ENCODE measurements around the gene C2orf78. TPM values are rescaled to one million over a fixed set of nuclear protein-coding genes. Genes with fewer than 3 reads are reported as not detected.

Gene C2orf78
- total and polyA plus RNA-seq, 3 experiments from 2014 or later, result not detected

- no peaks in the 10 kb centered on the region for H3K36me3 ChIP-seq (ENCODE audit: insufficient read depth, low read length)
- no peak overlapping the region for H3K4me3 Mint-ChIP-seq
- no peaks in the 10 kb centered on the region for H3K9me3 Mint-ChIP-seq
Measured at GRCh38 chr2:73811878-73812277, 27.9 kb downstream of the C2orf78 start.

GRCh38 chr2:73812635-73813034 lies 28.7 kb downstream of the C2orf78 start:
- no peaks in the 10 kb centered on the region for H3K4me1 ChIP-seq (ENCODE audit: insufficient read depth, low read length)
- H3K4me3 ChIP-seq (ENCODE audit: low read length), result no peak overlapping the region
- H3K27me3 ChIP-seq (ENCODE audit: insufficient read depth, low read length, poor library complexity, severe bottlenecking), result no peaks in the 10 kb centered on the region
- H3K36me3 ChIP-seq (ENCODE audit: insufficient read depth, low read length), result no peaks in the 10 kb centered on the region
- Mint-ChIP-seq H3K4me3 (no peak overlapping the region), H3K27me3 (peaks cover 7 to 24% of the 10 kb centered on the region in 2 donors), H3K27ac (no peak overlapping the region), H3K9me3 (no peaks in the 10 kb centered on the region), H3K36me3 (no peaks in the 10 kb centered on the region), H3K4me1 (no peaks in the 10 kb centered on the region)
- no peak overlapping the region for H3K27ac ChIP-seq (ENCODE audit: low read depth, low read length)
- ChIA-PET CTCF (interaction anchor here (1.8 kb wide), 1 partner anchor 11 kb away, joined by 4 read pairs; no protein-coding TSS in a partner anchor), POLR2A (no interaction called here)
- DNase-seq, result no peak
- no peaks in the 10 kb centered on the region for H3K9me3 ChIP-seq (ENCODE audit: low read length)

More at GRCh38 chr2:73811878-73812277, 27.9 kb downstream of the C2orf78 start:
- Histone ChIP-seq H3K27me3 (ENCODE audit: insufficient read depth, low read length, poor library complexity, severe bottlenecking) (no peaks in the 10 kb centered on the region), H3K4me1 (ENCODE audit: insufficient read depth, low read length) (no peaks in the 10 kb centered on the region), H3K27ac (ENCODE audit: low read depth, low read length) (no peak overlapping the region), H3K9me3 (ENCODE audit: low read length) (no peaks in the 10 kb centered on the region), H3K4me3 (ENCODE audit: low read length) (no peak overlapping the region)
- ChIA-PET CTCF (interaction anchor here (1.8 kb wide), 1 partner anchor 12 kb away, joined by 4 read pairs; no protein-coding TSS in a partner anchor), POLR2A (no interaction called here)
- H3K4me1 Mint-ChIP-seq, result no peaks in the 10 kb centered on the region
- H3K27me3 Mint-ChIP-seq, result peaks cover 5 to 24% of the 10 kb centered on the region in 2 donors
- no peaks in the 10 kb centered on the region for H3K36me3 Mint-ChIP-seq
- H3K27ac Mint-ChIP-seq, result peak overlapping the region in 1 of 8 donors; percentile 26
- no peak for DNase-seq

DNA sequence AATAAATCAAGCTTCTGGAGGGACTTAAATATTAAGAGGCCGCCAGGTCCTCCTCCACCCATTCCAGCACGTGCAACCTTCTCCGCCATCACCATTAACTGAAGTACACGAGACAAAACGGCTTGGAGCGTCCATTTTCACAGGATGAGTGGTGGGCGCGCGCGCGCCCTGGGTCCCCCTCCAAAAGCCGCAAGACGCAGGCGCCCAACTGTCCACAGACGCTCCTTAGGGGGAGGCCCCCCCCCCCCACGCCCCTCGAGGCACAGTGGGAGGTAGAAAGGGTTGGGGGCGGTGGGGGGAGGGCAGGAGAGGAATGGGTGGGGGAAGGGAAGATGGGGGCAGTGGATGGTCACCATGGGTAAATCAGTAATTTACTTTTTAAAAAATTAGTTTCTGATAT lies 34.3 kb downstream of the C2orf78 start:
- H3K27ac Mint-ChIP-seq, result no peak overlapping the region
- H3K9me3 Mint-ChIP-seq, result no peaks in the 10 kb centered on the region
- H3K4me1 ChIP-seq (ENCODE audit: insufficient read depth, low read length), result no peaks in the 10 kb centered on the region
- no peaks in the 10 kb centered on the region for H3K36me3 ChIP-seq (ENCODE audit: insufficient read depth, low read length)
- H3K9me3 ChIP-seq (ENCODE audit: low read length), result no peaks in the 10 kb centered on the region
- H3K4me3 ChIP-seq (ENCODE audit: low read length), result no peak overlapping the region
- no peak for DNase-seq
- CTCF ChIA-PET, result no interaction called here
- no peaks in the 10 kb centered on the region for H3K36me3 Mint-ChIP-seq
- no peak overlapping the region for H3K27ac ChIP-seq (ENCODE audit: low read depth, low read length)
- POLR2A ChIA-PET, result no interaction called here
- H3K4me3 Mint-ChIP-seq, result peak overlapping the region in 1 of 7 donors; percentile 45
- no peaks in the 10 kb centered on the region for H3K4me1 Mint-ChIP-seq
- peaks cover 2 to 18% of the 10 kb centered on the region in 2 donors for H3K27me3 Mint-ChIP-seq
- H3K27me3 ChIP-seq (ENCODE audit: insufficient read depth, low read length, poor library complexity, severe bottlenecking), result no peaks in the 10 kb centered on the region

DNA sequence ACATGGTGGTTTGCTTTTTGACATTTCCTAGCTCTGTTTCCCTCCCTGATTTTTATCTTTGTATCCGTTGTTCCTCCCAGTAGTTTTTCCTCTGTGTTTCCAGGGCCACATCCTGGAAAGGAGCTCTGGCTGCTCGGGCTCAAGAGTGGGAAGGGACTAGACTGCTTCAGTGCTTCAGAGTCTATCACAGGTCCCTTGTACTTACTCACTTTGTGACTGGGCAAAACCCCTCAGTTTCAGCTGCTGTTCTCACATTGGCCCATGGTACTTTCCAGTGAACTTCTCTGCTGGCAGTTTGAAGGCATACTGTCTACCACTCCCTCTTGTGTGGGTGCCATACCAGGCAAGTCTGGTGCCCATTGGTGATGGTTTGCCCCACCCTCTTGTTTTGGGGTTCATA lies 37.2 kb downstream of the C2orf78 start:
- Histone ChIP-seq H3K9me3 (ENCODE audit: low read length) (no peaks in the 10 kb centered on the region), H3K4me1 (ENCODE audit: insufficient read depth, low read length) (no peaks in the 10 kb centered on the region), H3K36me3 (ENCODE audit: insufficient read depth, low read length) (no peaks in the 10 kb centered on the region), H3K4me3 (ENCODE audit: low read length) (no peak overlapping the region), H3K27ac (ENCODE audit: low read depth, low read length) (no peak overlapping the region), H3K27me3 (ENCODE audit: insufficient read depth, low read length, poor library complexity, severe bottlenecking) (no peaks in the 10 kb centered on the region)
- POLR2A ChIA-PET, result interaction anchor here (0.8 kb wide), 1 partner anchor 571 kb away, joined by 3 read pairs; no protein-coding TSS in a partner anchor
- no peak for DNase-seq
- H3K27ac Mint-ChIP-seq, result no peak overlapping the region
- H3K27me3 Mint-ChIP-seq, result peaks cover 0 to 2% of the 10 kb centered on the region in 2 donors
- peaks cover 0 to 2% (median 2%) of the 10 kb centered on the region in 3 donors for H3K4me1 Mint-ChIP-seq
- H3K36me3 Mint-ChIP-seq, result no peaks in the 10 kb centered on the region
- CTCF ChIA-PET, result interaction anchor here (0.7 to 5.2 kb wide), 3 partner anchors 87 to 514 kb away, joined by 4 to 39 read pairs (median 5); no protein-coding TSS in a partner anchor
- H3K9me3 Mint-ChIP-seq, result no peaks in the 10 kb centered on the region
- H3K4me3 Mint-ChIP-seq, result no peak overlapping the region

- no peaks in the 10 kb centered on the region for H3K36me3 Mint-ChIP-seq
- no peak overlapping the region for H3K4me3 Mint-ChIP-seq
- H3K9me3 Mint-ChIP-seq, result no peaks in the 10 kb centered on the region
- peaks cover 0 to 2% (median 2%) of the 10 kb centered on the region in 3 donors for H3K4me1 Mint-ChIP-seq
- Histone ChIP-seq H3K27ac (ENCODE audit: low read depth, low read length) (no peak overlapping the region), H3K4me1 (ENCODE audit: insufficient read depth, low read length) (no peaks in the 10 kb centered on the region), H3K36me3 (ENCODE audit: insufficient read depth, low read length) (no peaks in the 10 kb centered on the region), H3K4me3 (ENCODE audit: low read length) (no peak overlapping the region), H3K9me3 (ENCODE audit: low read length) (no peaks in the 10 kb centered on the region), H3K27me3 (ENCODE audit: insufficient read depth, low read length, poor library complexity, severe bottlenecking) (no peaks in the 10 kb centered on the region)
- POLR2A ChIA-PET, result interaction anchor here (0.8 kb wide), 1 partner anchor 570 kb away, joined by 3 read pairs; no protein-coding TSS in a partner anchor
- no peak for DNase-seq
- H3K27ac Mint-ChIP-seq, result no peak overlapping the region
- peaks cover 0 to 2% of the 10 kb centered on the region in 2 donors for H3K27me3 Mint-ChIP-seq
- CTCF ChIA-PET, result interaction anchor here (1.0 to 5.2 kb wide), 4 partner anchors 299 to 514 kb away, joined by 3 to 39 read pairs (median 4); no protein-coding TSS in a partner anchor
Measured at GRCh38 chr2:73821669-73822068, 37.7 kb downstream of the C2orf78 start.

GRCh38 chr2:73822276-73822675 lies 38.3 kb downstream of the C2orf78 start:
- CTCF ChIA-PET, result interaction anchor here (1.0 to 5.2 kb wide), 6 partner anchors 165 to 569 kb away, joined by 3 to 39 read pairs (median 4); no protein-coding TSS in a partner anchor
- Histone ChIP-seq H3K27me3 (ENCODE audit: insufficient read depth, low read length, poor library complexity, severe bottlenecking) (no peaks in the 10 kb centered on the region), H3K9me3 (ENCODE audit: low read length) (no peaks in the 10 kb centered on the region), H3K4me3 (ENCODE audit: low read length) (no peak overlapping the region), H3K36me3 (ENCODE audit: insufficient read depth, low read length) (no peaks in the 10 kb centered on the region), H3K27ac (ENCODE audit: low read depth, low read length) (no peak overlapping the region), H3K4me1 (ENCODE audit: insufficient read depth, low read length) (no peaks in the 10 kb centered on the region)
- no peaks in the 10 kb centered on the region for H3K36me3 Mint-ChIP-seq
- H3K27ac Mint-ChIP-seq, result no peak overlapping the region
- no peak for DNase-seq
- no peak overlapping the region for H3K4me3 Mint-ChIP-seq
- POLR2A ChIA-PET, result no interaction called here
- no peaks in the 10 kb centered on the region for H3K27me3 Mint-ChIP-seq
- no peaks in the 10 kb centered on the region for H3K9me3 Mint-ChIP-seq
- peaks cover 1 to 7% (median 2%) of the 10 kb centered on the region in 3 donors for H3K4me1 Mint-ChIP-seq

- CTCF ChIA-PET, result interaction anchor here (1.0 to 5.2 kb wide), 8 partner anchors 165 to 578 kb away, joined by 3 to 39 read pairs (median 4); no protein-coding TSS in a partner anchor
- no peaks in the 10 kb centered on the region for H3K27me3 Mint-ChIP-seq
- POLR2A ChIA-PET, result no interaction called here
- no peak for DNase-seq
- no peak overlapping the region for H3K4me3 ChIP-seq (ENCODE audit: low read length)
- H3K27ac Mint-ChIP-seq, result no peak overlapping the region
- H3K36me3 ChIP-seq (ENCODE audit: insufficient read depth, low read length), result no peaks in the 10 kb centered on the region
- H3K9me3 Mint-ChIP-seq, result no peaks in the 10 kb centered on the region
- H3K9me3 ChIP-seq (ENCODE audit: low read length), result no peaks in the 10 kb centered on the region
- H3K27ac ChIP-seq (ENCODE audit: low read depth, low read length), result no peak overlapping the region
- no peak overlapping the region for H3K4me3 Mint-ChIP-seq
- peaks cover 9 to 14% (median 9%) of the 10 kb centered on the region in 3 donors for H3K4me1 Mint-ChIP-seq
- peaks cover 7% of the 10 kb centered on the region for H3K4me1 ChIP-seq (ENCODE audit: insufficient read depth, low read length)
- H3K36me3 Mint-ChIP-seq, result no peaks in the 10 kb centered on the region
- H3K27me3 ChIP-seq (ENCODE audit: insufficient read depth, low read length, poor library complexity, severe bottlenecking), result no peaks in the 10 kb centered on the region
Measured at GRCh38 chr2:73822991-73823390, 39.0 kb downstream of the C2orf78 start.

DNA sequence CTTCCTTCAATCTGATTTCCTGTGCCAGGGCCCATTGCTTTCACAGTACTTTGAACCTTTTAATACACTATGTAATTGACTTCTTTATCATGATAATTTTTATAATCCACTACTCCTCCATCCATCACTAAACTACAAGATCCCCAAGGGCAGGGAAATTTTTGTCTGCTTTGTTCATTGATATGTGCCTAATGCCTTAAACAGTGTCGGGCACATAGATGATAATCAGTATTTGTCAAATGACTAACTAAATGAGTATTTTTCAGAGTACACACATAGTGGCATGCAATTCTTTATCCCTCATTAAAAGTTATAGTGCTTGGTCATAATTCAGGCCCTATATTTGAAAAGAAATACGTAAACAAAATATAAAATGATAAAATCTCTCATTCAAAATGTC lies 39.4 kb downstream of the C2orf78 start:
- DNase-seq, result no peak
- no peaks in the 10 kb centered on the region for H3K36me3 ChIP-seq (ENCODE audit: insufficient read depth, low read length)
- H3K36me3 Mint-ChIP-seq, result no peaks in the 10 kb centered on the region
- no peaks in the 10 kb centered on the region for H3K9me3 ChIP-seq (ENCODE audit: low read length)
- no peak overlapping the region for H3K27ac ChIP-seq (ENCODE audit: low read depth, low read length)
- ChIA-PET POLR2A (no interaction called here), CTCF (interaction anchor here (0.6 to 5.2 kb wide), 17 partner anchors 12 to 764 kb away, joined by 3 to 39 read pairs (median 5); partner anchors contain the start of gene BOLA3)
- no peaks in the 10 kb centered on the region for H3K9me3 Mint-ChIP-seq
- peaks cover 11 to 19% (median 11%) of the 10 kb centered on the region in 3 donors for H3K4me1 Mint-ChIP-seq
- H3K27me3 ChIP-seq (ENCODE audit: insufficient read depth, low read length, poor library complexity, severe bottlenecking), result no peaks in the 10 kb centered on the region
- peaks cover 11% of the 10 kb centered on the region for H3K4me1 ChIP-seq (ENCODE audit: insufficient read depth, low read length)
- H3K4me3 ChIP-seq (ENCODE audit: low read length), result no peak overlapping the region
- no peak overlapping the region for H3K27ac Mint-ChIP-seq
- H3K27me3 Mint-ChIP-seq, result no peaks in the 10 kb centered on the region
- no peak overlapping the region for H3K4me3 Mint-ChIP-seq

Data from CD8-positive, alpha-beta memory T cell (primary cell).